ENCODE measurements around the gene IRAK1BP1. TPM values are rescaled to one million over a fixed set of nuclear protein-coding genes. Genes with fewer than 3 reads are reported as not detected.
"Not testable (repeated sequence)": the region's sequence is repeated elsewhere in the genome, so short reads cannot be mapped to it uniquely, and the experiment has no call there.

The IRAK1BP1 gene
- total RNA-seq, 1 experiment from 2014 or later: 3.4 TPM

DNA sequence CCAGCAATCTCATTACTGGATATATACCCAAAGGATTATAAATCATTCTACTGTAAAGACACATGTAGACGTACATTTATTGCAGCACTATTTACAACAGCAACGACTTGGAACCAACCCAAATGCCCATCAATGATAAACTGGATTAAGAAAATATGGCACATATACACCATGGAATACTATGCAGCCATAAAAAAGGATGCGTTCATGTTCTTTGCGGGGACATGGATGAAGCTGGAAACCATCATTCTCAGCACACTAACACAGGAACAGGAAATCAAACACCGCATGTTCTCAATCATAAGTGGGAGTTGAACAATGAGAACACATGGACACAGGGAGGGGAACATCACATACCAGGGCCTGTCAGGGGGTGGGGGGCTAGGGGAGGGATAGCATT is 22.6 kb downstream of the IRAK1BP1 start:
- DNase-seq (ENCODE audit: low read depth): not testable (repeated sequence)

DNA sequence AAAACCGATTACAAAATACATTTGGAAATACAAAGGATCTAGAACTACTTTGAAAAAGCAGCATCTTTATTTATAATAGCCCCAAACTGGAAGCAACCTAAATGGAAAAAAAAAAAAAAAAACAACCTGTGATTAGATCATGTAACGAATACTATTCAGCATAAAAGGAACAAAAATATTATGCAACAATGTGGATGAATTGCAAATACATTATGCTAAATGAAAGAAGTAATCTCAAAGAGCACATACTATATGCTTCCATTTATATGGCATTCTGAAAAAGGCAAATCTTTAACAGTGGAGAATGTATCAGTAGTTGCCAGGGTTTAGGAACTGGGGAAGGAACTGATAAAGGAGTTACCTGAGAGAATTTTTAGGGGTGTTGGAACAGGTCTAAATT is 28.9 kb downstream of the IRAK1BP1 start:
- DNase-seq (ENCODE audit: low read depth): no peak

- DNase-seq (ENCODE audit: low read depth): no peak
Observed at GRCh38 chr6:78908621-78909020, 41.3 kb downstream of the IRAK1BP1 start.

GRCh38 chr6:78909391-78909790 is 42.0 kb downstream of the IRAK1BP1 start:
- DNase-seq (ENCODE audit: low read depth): peak; percentile 46

DNA sequence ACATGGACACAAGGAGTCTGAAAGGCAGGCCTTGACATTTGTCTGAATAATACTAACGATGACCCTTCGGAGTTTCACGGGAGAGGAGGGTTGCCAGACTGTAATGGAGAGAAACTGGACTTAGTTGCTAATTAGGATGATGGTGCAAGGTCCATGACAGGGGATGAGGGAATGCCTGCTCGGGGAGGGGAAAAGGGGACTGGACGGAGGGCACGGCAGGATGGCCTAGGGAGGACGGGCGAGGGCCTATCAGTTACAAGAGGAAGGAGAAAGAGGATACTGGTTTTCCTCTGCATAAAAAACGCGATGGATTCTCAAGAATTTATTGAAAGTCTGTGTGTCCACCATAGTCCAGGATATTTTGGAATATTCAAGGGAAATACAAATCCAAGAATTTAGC is 42.7 kb downstream of the IRAK1BP1 start:
- DNase-seq (ENCODE audit: low read depth): no peak

- DNase-seq (ENCODE audit: low read depth): no peak
Observed at GRCh38 chr6:78910591-78911171, 43.3 kb downstream of the IRAK1BP1 start.

DNA sequence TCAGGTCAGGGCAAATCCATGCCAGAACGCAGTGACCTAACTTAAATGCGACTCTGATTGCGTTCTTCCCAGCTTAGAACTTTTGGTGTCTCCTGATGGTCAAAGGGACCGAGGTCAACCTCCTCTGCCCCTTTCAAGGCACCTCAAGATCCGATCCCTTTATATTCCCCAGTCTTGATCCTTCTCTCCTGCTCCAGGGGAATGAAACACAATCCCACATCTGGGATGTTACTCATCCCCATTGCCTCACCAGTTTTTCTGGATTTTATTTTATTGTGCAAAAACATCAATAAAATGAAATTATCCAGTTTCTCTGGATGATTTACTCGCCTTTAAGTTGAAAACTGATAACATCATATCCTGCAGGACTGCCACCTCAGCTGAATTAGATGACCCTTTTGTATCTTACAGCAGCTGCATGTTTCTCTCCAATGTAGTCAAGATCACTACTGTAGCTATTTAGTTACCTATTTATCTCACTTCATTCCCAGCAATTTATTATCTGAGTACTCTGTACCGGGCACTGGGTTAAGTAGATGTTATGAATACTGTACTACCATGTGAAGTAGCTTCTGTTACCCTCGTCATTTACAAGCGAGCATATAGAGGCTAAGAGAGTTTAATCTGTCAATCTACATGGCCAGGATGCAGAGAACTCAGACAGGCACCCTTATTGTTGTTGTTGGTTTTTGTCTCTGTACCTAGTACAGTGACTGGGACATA is 44.0 kb downstream of the IRAK1BP1 start:
- DNase-seq (ENCODE audit: low read depth): no peak

- DNase-seq (ENCODE audit: low read depth): no peak
Observed at GRCh38 chr6:78916411-78916810, 49.1 kb downstream of the IRAK1BP1 start.

GRCh38 chr6:78917788-78918187 is 50.4 kb downstream of the IRAK1BP1 start:
- DNase-seq (ENCODE audit: low read depth): no peak

DNA sequence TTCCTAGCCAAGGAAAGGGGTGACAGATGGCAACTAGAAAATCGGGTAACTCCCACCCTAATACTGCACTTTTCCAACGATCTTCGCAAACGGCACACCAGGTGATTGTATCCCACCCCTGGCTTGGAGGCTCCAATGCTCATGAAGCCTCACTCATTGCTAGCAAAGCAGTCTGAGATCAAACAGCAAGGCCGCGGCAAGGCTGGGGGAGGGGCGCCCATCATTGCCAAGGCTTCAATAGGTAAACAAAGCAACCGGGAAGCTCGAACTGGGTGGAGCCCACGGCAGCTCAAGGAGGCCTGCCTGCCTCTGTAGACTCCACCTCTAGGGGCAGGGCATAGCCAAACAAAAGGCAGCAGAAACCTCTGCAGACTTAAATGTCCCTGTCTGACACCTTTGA is 53.8 kb downstream of the IRAK1BP1 start:
- not testable (repeated sequence) for DNase-seq (ENCODE audit: low read depth)

GRCh38 chr6:78925317-78925716 is 58.0 kb downstream of the IRAK1BP1 start:
- no peak for DNase-seq (ENCODE audit: low read depth)

- no peak for DNase-seq (ENCODE audit: low read depth)
Observed at GRCh38 chr6:78935553-78935952, 68.2 kb downstream of the IRAK1BP1 start.

DNA sequence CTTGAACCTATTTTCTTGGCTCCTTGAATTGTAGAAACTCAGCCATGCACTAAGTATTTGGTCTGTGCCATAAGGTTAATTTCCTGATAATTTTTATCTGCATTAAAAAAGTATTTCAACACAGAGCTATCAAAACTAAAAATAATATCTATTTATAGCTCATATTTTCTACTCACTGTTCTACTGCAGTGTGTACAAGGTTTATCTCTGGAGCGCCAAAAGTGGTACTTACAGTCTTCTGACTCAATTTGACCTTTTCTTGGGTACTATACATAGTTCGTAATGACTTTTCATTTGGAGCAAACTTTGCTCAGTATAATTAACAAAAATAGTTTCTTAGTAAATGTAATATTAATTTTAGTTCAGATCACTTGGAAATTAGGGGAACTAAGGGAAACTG is 69.2 kb downstream of the IRAK1BP1 start:
- DNase-seq (ENCODE audit: low read depth): no peak

DNA sequence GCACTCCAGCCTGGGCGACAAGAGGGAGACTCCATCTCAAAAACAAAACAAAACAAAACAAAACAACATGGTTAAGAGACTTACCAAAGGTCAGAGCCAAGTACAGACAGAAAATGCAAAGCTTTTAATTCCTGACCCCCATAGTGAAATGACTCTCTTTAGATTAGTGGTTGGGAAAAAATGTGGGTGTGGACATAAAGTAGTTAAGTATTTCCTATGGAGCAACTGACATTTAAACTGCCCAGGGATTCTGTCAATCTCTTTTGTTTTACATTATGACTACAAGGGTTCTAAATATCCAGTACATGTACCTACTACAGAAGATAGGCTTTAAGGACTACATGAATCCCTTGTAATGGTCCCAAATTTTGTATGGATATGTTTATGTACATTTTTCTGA is 75.1 kb downstream of the IRAK1BP1 start:
- peak; percentile 5 for DNase-seq (ENCODE audit: low read depth)

DNA sequence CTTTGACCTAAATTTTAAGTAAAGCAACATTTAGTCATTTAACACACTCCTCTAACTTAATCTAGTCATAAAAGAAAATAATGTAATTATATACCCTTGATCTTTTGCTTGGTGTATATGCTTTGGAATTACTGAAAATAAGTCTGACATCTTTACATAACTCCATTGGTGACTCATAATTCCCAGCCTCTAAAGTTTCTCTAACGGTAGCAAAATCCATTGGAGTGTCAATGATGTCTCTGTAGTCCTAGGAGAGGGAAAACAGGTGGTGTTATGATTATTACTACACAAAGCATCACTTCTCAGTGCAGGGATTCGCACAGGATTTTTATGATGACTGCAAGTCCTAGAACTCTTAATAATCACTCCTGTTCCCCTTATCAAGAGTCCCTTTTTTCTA is 80.2 kb downstream of the IRAK1BP1 start:
- DNase-seq (ENCODE audit: low read depth): peak; percentile 79

DNA sequence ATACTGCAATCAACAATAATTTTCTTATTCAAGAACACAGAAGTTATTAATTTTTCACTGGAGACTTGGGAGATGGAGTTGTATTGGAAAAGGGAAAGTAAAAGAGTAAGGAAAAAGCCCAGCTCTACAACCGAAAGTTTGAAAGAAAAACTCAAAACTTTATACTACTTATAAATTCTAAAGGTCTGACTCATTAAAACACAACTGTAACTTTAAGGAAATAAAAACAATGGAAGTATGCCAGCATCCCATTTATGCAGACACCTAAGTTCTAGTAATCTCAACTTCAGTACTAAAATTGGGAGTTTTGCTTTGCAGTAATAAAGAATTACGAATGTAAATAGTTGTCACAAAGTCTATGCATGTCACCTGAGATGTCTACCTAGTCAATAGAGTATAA is 80.6 kb downstream of the IRAK1BP1 start:
- peak; percentile 60 for DNase-seq (ENCODE audit: low read depth)

- no peak for DNase-seq (ENCODE audit: low read depth)
Observed at GRCh38 chr6:78948785-78949184, 81.4 kb downstream of the IRAK1BP1 start.

DNA sequence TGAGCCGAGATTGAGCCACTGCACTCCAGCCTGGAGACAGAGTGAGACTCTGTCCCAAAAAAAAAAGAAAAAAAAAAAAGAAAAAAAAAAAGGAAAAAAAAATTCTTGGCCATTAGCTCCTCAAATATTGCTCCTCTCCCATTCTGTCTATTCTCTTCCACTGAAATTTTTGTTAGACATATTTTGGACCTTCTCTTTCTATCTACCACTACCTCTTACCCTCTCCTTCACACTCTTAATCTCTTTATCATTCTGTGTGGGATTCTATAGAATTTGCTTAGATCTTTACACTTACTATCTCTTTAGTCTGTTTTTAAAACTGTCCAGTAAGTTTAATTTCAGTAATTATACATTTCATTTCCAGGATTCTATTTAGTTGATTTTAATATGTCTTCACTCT is 85.0 kb downstream of the IRAK1BP1 start:
- DNase-seq (ENCODE audit: low read depth): no peak

Other genes with a start within 250 kb of the IRAK1BP1 start
- 20.1 and 23.7 TPM in 2 replicates for gene PHIP, start 210.7 kb downstream of the IRAK1BP1 start, total RNA-seq (2014; rRNA removed)

Data from LHCN-M2 (cell line).